Breast epithelium (tissue), 3 donors: ENCODE measurements around the gene SLC29A2.

Source experiments
- POLR2A ChIP-seq: fragments of 450-650 bp; IDR thresholded peaks from one replicate; pipeline ENCODE4 v1.6.1; 2016; ENCODE audit warnings: antibody characterized with exemption, mild to moderate bottlenecking, moderate library complexity
- TF ChIP-seq, protein P1 (sequence below), 3 donors: fragments of 450-650 bp; IDR thresholded peaks; one replicate each; pipeline ENCODE4 v1.5.1; 2016 to 2017; ENCODE audit warnings: antibody characterized with exemption in 3 of 3, mild to moderate bottlenecking in 3 of 3, moderate library complexity in 3 of 3

- no peak for TF ChIP-seq POLR2A
- TF ChIP-seq, protein P1, sequence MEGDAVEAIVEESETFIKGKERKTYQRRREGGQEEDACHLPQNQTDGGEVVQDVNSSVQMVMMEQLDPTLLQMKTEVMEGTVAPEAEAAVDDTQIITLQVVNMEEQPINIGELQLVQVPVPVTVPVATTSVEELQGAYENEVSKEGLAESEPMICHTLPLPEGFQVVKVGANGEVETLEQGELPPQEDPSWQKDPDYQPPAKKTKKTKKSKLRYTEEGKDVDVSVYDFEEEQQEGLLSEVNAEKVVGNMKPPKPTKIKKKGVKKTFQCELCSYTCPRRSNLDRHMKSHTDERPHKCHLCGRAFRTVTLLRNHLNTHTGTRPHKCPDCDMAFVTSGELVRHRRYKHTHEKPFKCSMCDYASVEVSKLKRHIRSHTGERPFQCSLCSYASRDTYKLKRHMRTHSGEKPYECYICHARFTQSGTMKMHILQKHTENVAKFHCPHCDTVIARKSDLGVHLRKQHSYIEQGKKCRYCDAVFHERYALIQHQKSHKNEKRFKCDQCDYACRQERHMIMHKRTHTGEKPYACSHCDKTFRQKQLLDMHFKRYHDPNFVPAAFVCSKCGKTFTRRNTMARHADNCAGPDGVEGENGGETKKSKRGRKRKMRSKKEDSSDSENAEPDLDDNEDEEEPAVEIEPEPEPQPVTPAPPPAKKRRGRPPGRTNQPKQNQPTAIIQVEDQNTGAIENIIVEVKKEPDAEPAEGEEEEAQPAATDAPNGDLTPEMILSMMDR (IDR thresholded peaks at IDR 0.05), result no peak
Observed at GRCh38 chr11:66321606-66322005, 50.0 kb downstream of the SLC29A2 start.
